Measurements from ENCODE around the gene PTPRG. TPM values are rescaled to one million over a fixed set of nuclear protein-coding genes. Genes with fewer than 3 reads are reported as not detected.

PTPRG gene
- total and polyA plus RNA-seq, 10 of the 15 experiments (the other 5 are each of a cell fraction or from before 2014, with no cell fraction given) = 0.29 to 20.7 (median 1.4) TPM

DNA sequence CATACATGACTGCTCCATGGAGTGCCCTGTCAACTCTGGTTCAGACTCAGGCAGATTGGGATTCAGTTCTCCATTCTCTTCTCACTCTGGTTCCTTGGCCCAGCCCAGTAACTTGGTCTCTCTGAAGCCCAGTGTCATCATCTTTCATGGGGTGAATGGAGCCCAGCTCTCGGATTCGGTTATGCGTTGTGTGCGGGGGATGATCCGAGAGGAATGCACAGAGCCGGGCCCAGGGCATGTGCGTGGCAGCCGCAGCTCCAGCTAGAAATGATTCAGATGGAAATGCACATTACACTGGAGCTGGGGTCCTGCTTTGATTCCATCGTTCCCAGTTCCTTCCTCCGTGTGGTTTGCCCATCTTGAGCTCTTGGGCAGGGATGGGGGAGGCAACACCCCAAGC is 622.6 kb downstream of the PTPRG start:
- H2AFZ ChIP-seq (ENCODE audit: control insufficient read depth, low read depth, low read length) = no peak overlapping the region
- no peak for FAIRE-seq
- RAD21 ChIA-PET (ENCODE audit: unreplicated experiment) = no interaction called here
- in situ Hi-C loops (cut with MboI) = loop anchor here (10.0 kb wide), 1 partner anchor 619 kb away; the partner anchor contains the start of gene PTPRG
- no peaks in the 10 kb centered on the region; a peak in 1 of 4 replicates for H3K27me3 ChIP-seq (replicated peaks in 1 of 2; ENCODE audit: control insufficient read depth in 2 of 2, insufficient read depth in 2 of 2, low read length in 1 of 2)
- no peak for ATAC-seq
- no peaks in the 10 kb centered on the region for H3K79me2 ChIP-seq (ENCODE audit: control insufficient read depth, insufficient read depth, low read length)
- no peaks in the 10 kb centered on the region for H3K9me3 ChIP-seq (replicated peaks; ENCODE audit: control insufficient read depth, insufficient read depth, low read length)
- DNase-seq (ENCODE audit: low read depth, low spot score) = no peak
- no peaks in the 10 kb centered on the region for H4K20me1 ChIP-seq (ENCODE audit: control insufficient read depth, insufficient read depth)
- H3K36me3 ChIP-seq (ENCODE audit: control insufficient read depth in 2 of 2, insufficient read depth in 2 of 2, low read length in 1 of 2) = no peaks in the 10 kb centered on the region
- no peak overlapping the region for H3K4me2 ChIP-seq (ENCODE audit: control insufficient read depth, insufficient read depth)
- H3K4me1 ChIP-seq (ENCODE audit: control insufficient read depth, insufficient read depth, low read length) = no peaks in the 10 kb centered on the region
- no peak overlapping the region for H3K27ac ChIP-seq (ENCODE audit: control insufficient read depth, insufficient read depth)
- BruUV-seq (replicated peaks) = no TSS peak
- 74% methylated on average over 10 of the region's 10 CpGs for WGBS (ENCODE audit: insufficient coverage, insufficient replicate concordance, low lambda C conversion rate, missing lambda C conversion rate)
- H3K4me3 ChIP-seq = no peak overlapping the region
- CTCF ChIA-PET = interaction anchor here (1.2 to 11.0 kb wide), 3 partner anchors 52 to 328 kb away, joined by 3 to 198 read pairs (median 4); no protein-coding TSS in a partner anchor
- POLR2A ChIA-PET = interaction anchor here (0.7 kb wide), 1 partner anchor 45 kb away, joined by 4 read pairs; no protein-coding TSS in a partner anchor
- H3K9ac ChIP-seq (ENCODE audit: control insufficient read depth, insufficient read depth, low read length) = no peak overlapping the region
- no peak for TF ChIP-seq JUNB (IDR thresholded peaks at IDR 0.05)
- TF ChIP-seq, protein P1, sequence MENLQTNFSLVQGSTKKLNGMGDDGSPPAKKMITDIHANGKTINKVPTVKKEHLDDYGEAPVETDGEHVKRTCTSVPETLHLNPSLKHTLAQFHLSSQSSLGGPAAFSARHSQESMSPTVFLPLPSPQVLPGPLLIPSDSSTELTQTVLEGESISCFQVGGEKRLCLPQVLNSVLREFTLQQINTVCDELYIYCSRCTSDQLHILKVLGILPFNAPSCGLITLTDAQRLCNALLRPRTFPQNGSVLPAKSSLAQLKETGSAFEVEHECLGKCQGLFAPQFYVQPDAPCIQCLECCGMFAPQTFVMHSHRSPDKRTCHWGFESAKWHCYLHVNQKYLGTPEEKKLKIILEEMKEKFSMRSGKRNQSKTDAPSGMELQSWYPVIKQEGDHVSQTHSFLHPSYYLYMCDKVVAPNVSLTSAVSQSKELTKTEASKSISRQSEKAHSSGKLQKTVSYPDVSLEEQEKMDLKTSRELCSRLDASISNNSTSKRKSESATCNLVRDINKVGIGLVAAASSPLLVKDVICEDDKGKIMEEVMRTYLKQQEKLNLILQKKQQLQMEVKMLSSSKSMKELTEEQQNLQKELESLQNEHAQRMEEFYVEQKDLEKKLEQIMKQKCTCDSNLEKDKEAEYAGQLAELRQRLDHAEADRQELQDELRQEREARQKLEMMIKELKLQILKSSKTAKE (IDR thresholded peaks at IDR 0.05; ENCODE audit: low read depth, poor library complexity, severe bottlenecking) = no peak
- TF ChIP-seq TCF12 (IDR thresholded peaks at IDR 0.05; ENCODE audit: low read depth, low read length) = no peak
- no peak for TF ChIP-seq ZZZ3 (IDR thresholded peaks at IDR 0.05; ENCODE audit: control insufficient read depth, insufficient read length, low read depth)
- no peak for TF ChIP-seq CEBPZ (IDR thresholded peaks at IDR 0.05; ENCODE audit: low read depth, low read length)
- TF ChIP-seq REST (IDR thresholded peaks at IDR 0.05; ENCODE audit: low read depth, low read length) = no peak
- TF ChIP-seq BACH1 (IDR thresholded peaks at IDR 0.05; ENCODE audit: borderline replicate concordance) = no peak
- TF ChIP-seq RAD21 (IDR thresholded peaks at IDR 0.05; ENCODE audit: insufficient read depth, low read depth, low read length) = no peak
- intact Hi-C loops (cut with micrococcal nuclease; ENCODE audit: unreplicated experiment) = no loop called here
- SMC1A ChIA-PET (ENCODE audit: uncharacterized antibody, unreplicated experiment) = interaction anchor here (1.0 to 1.4 kb wide), 3 partner anchors 30 to 484 kb away, joined by 3 to 4 read pairs (median 3); no protein-coding TSS in a partner anchor
